Natural killer cell (primary cell): ENCODE data around the gene CDH23. TPM values are rescaled to one million over a fixed set of nuclear protein-coding genes. Genes with fewer than 3 reads are reported as not detected.

Experiments
- ATAC-seq, 3 donors: fragments of 150-1000 bp in 2 of 3; fragments of 200-7000 bp in 1 of 3; cut with Tn5 transposase; 1 replicate in 1 of 3; 2 replicates in 2 of 3; pipeline ENCODE4 v1.10.0; 2021; ENCODE audit warnings: mild to moderate bottlenecking in 2 of 3, moderate library complexity in 2 of 3
- DNase-seq, 2 donors: peaks; one replicate each; pipeline versions ENCODE4 v3.0.0 to v3.0.0-alpha.2; 2013 to 2021; ENCODE audit warnings: mixed read lengths in 1 of 2
- H3K27ac ChIP-seq: one replicate; pipeline ENCODE4 v1.5.1; 2013; ENCODE audit warnings: mild to moderate bottlenecking, low read length
- H3K27me3 ChIP-seq: one replicate; pipeline ENCODE4 v1.6.1; 2013; ENCODE audit warnings: low read length; ENCODE audit not compliant: control insufficient read depth, insufficient read depth
- H3K36me3 ChIP-seq: one replicate; pipeline ENCODE4 v1.6.1; 2013; ENCODE audit warnings: low read length; ENCODE audit not compliant: control insufficient read depth, insufficient read depth
- H3K4me1 ChIP-seq: one replicate; pipeline ENCODE4 v1.6.1; 2013; ENCODE audit warnings: low read length; ENCODE audit not compliant: control insufficient read depth, insufficient read depth
- H3K4me3 ChIP-seq: one replicate; pipeline ENCODE4 v1.5.1; 2013; ENCODE audit warnings: low read length
- H3K9me3 ChIP-seq: one replicate; pipeline ENCODE4 v1.6.1; 2013; ENCODE audit warnings: low read length; ENCODE audit not compliant: control insufficient read depth, insufficient read depth
- H3K27ac Mint-ChIP-seq, 2 donors: one replicate each; pipeline ENCODE4 v1.8.0; 2022; ENCODE audit warnings: mild to moderate bottlenecking in 2 of 2, mixed read lengths in 2 of 2, moderate library complexity in 1 of 2
- H3K27me3 Mint-ChIP-seq, 2 donors: one replicate each; pipeline ENCODE4 v1.8.0; 2022; ENCODE audit warnings: low read depth in 2 of 2, mixed read lengths in 2 of 2
- H3K36me3 Mint-ChIP-seq: one replicate; pipeline ENCODE4 v1.8.0; 2022; ENCODE audit warnings: mixed read lengths
- H3K4me1 Mint-ChIP-seq, 2 donors: one replicate each; pipeline ENCODE4 v1.8.0; 2022; ENCODE audit warnings: mixed read lengths in 2 of 2
- H3K4me3 Mint-ChIP-seq: one replicate; pipeline ENCODE4 v1.8.0; 2022; ENCODE audit warnings: mild to moderate bottlenecking, moderate library complexity, mixed read lengths
- H3K9me3 Mint-ChIP-seq, 2 donors: one replicate each; pipeline ENCODE4 v1.8.0; 2022; ENCODE audit warnings: mixed read lengths in 2 of 2
- CTCF ChIP-seq: fragments of 200-600 bp; IDR thresholded peaks from one replicate; pipeline ENCODE4 v1.8.0; 2022; ENCODE audit warnings: antibody characterized with exemption
- WGBS: methylation state at CpG from one replicate; pipeline ENCODE4 v1.1.7; 2013; ENCODE audit warnings: missing lambda C conversion rate; ENCODE audit not compliant: insufficient coverage; 5-methylcytosine and 5-hydroxymethylcytosine counted together
- intact Hi-C: fragments of 100-400 bp; cut with micrococcal nuclease; formaldehyde crosslinking; loops from one replicate; pipeline ENCODE4 v1.14.2; 2022
- total RNA-seq, 4 donors: library from RNA; stranded (reverse); fragments of 120-200 nt in 1 of 4; gene quantifications; one replicate each; pipeline versions ENCODE4 v1.2.3 to v1.2.4, GENCODE V29; 2013 to 2022

Gene CDH23
- total RNA-seq, 3 donors from 2014 or later (not counting 1 experiment from before 2014, with no cell fraction given) = 1.2 to 6.0 (median 4.3) TPM

- intact Hi-C loops = no loop called here
- Histone ChIP-seq H3K36me3 (no peaks in the 10 kb centered on the region), H3K27me3 (no peaks in the 10 kb centered on the region), H3K4me1 (peaks cover 46% of the 10 kb centered on the region), H3K27ac (no peak overlapping the region), H3K9me3 (no peaks in the 10 kb centered on the region), H3K4me3 (no peak overlapping the region)
- 95% methylated on average over 5 of the region's 5 CpGs for WGBS
- H3K4me3 Mint-ChIP-seq = no peak overlapping the region
- no peak overlapping the region for H3K27ac Mint-ChIP-seq
- DNase-seq (no peak), ATAC-seq (no peak)
- H3K27me3 Mint-ChIP-seq = no peaks in the 10 kb centered on the region
- TF ChIP-seq CTCF = no peak
- peaks cover 20 to 39% of the 10 kb centered on the region in 2 donors for H3K4me1 Mint-ChIP-seq
- no peaks in the 10 kb centered on the region for H3K36me3 Mint-ChIP-seq
- H3K9me3 Mint-ChIP-seq = no peaks in the 10 kb centered on the region
Observed at GRCh38 chr10:71716426-71716825, 319.7 kb downstream of the CDH23 start.

- TF ChIP-seq CTCF = no peak
- ATAC-seq = no peak
- Mint-ChIP-seq H3K36me3 (no peaks in the 10 kb centered on the region), H3K4me1 (peaks cover 19 to 45% of the 10 kb centered on the region in 2 donors), H3K4me3 (no peak overlapping the region), H3K9me3 (no peaks in the 10 kb centered on the region), H3K27ac (no peak overlapping the region), H3K27me3 (no peaks in the 10 kb centered on the region)
- Histone ChIP-seq H3K27me3 (no peaks in the 10 kb centered on the region), H3K36me3 (no peaks in the 10 kb centered on the region), H3K4me1 (peaks cover 41% of the 10 kb centered on the region), H3K4me3 (no peak overlapping the region), H3K9me3 (no peaks in the 10 kb centered on the region), H3K27ac (no peak overlapping the region)
- no peak for DNase-seq
- intact Hi-C loops = no loop called here
- WGBS = 87% methylated on average over 4 of the region's 4 CpGs
Observed at GRCh38 chr10:71717056-71717455, 320.3 kb downstream of the CDH23 start.

- WGBS = 89% methylated on average over 2 of the region's 2 CpGs
- H3K4me3 Mint-ChIP-seq = no peak overlapping the region
- DNase-seq (no peak), ATAC-seq (no peak)
- H3K9me3 Mint-ChIP-seq = no peaks in the 10 kb centered on the region
- Histone ChIP-seq H3K36me3 (no peaks in the 10 kb centered on the region), H3K4me3 (no peak overlapping the region), H3K27ac (no peak overlapping the region), H3K27me3 (no peaks in the 10 kb centered on the region), H3K9me3 (no peaks in the 10 kb centered on the region), H3K4me1 (peaks cover 37% of the 10 kb centered on the region)
- no peak overlapping the region for H3K27ac Mint-ChIP-seq
- H3K36me3 Mint-ChIP-seq = no peaks in the 10 kb centered on the region
- H3K27me3 Mint-ChIP-seq = no peaks in the 10 kb centered on the region
- intact Hi-C loops = no loop called here
- peaks cover 14 to 44% of the 10 kb centered on the region in 2 donors for H3K4me1 Mint-ChIP-seq
- TF ChIP-seq CTCF = no peak
Observed at GRCh38 chr10:71717551-71717951, 320.8 kb downstream of the CDH23 start.

- no peak overlapping the region for H3K27ac Mint-ChIP-seq
- intact Hi-C loops = no loop called here
Observed at GRCh38 chr10:71718165-71718698, 321.5 kb downstream of the CDH23 start.

More at GRCh38 chr10:71718165-71718698, 321.5 kb downstream of the CDH23 start:
- H3K27me3 ChIP-seq = no peaks in the 10 kb centered on the region
- WGBS = 88% methylated on average over 8 of the region's 10 CpGs
- no peak overlapping the region for H3K27ac ChIP-seq
- no peaks in the 10 kb centered on the region for H3K36me3 ChIP-seq
- Mint-ChIP-seq H3K4me1 (peaks cover 13 to 41% of the 10 kb centered on the region in 2 donors), H3K27me3 (no peaks in the 10 kb centered on the region), H3K36me3 (no peaks in the 10 kb centered on the region), H3K9me3 (no peaks in the 10 kb centered on the region), H3K4me3 (no peak overlapping the region)
- DNase-seq = no peak
- H3K4me3 ChIP-seq = no peak overlapping the region
- no peak for ATAC-seq
- peaks cover 31% of the 10 kb centered on the region for H3K4me1 ChIP-seq
- no peaks in the 10 kb centered on the region for H3K9me3 ChIP-seq
- no peak for TF ChIP-seq CTCF
